PC-3 (cell line): Measurements from ENCODE around the gene ETV5. TPM values are rescaled to one million over a fixed set of nuclear protein-coding genes. Genes with fewer than 3 reads are reported as not detected.
A peak's percentile ranks its signal among the peaks of the same experiment; 100 is the strongest.
"Not testable (repeated sequence)": the region's sequence is repeated elsewhere in the genome, so short reads cannot be mapped to it uniquely, and the experiment has no call there.

ENCODE experiments used
- ATAC-seq: fragments of 200-7000 bp; cut with Tn5 transposase; 2 replicates; pipeline ENCODE4 v1.9.1; 2020; ENCODE audit warnings: mild to moderate bottlenecking, moderate library complexity
- BruUV-seq: library from RNA; stranded (reverse); fragments of 400-500 nt; replicated peaks from 2 replicates; lab custom pipeline; 2021; lab: Mats Ljungman, UMichigan
- CTCF ChIA-PET: fragments of 300-600 bp; sonication (Branson Sonifier 250); formaldehyde crosslinking; loops from one replicate; lab custom pipeline; 2022; ENCODE audit warnings: antibody characterized with exemption; lab: Charles Lee
- POLR2A ChIA-PET: fragments of 300-600 bp; sonication (Branson Sonifier 250); formaldehyde crosslinking; loops from one replicate; lab custom pipeline; 2022; ENCODE audit warnings: antibody characterized with exemption; ENCODE audit not compliant: unreplicated experiment; lab: Charles Lee
- DNase-seq: peaks from one replicate; pipeline ENCODE4 v3.0.0-alpha.2; 2015
- H2AFZ ChIP-seq: fragments of 300-600 bp; sonication (generic); 2 replicates; pipeline ENCODE4 v1.6.0; 2016; ENCODE audit warnings: antibody characterized with exemption, low read length
- H3F3A ChIP-seq: fragments of 300-600 bp; sonication (generic); one replicate; pipeline ENCODE4 v1.6.0; 2017; ENCODE audit warnings: antibody characterized with exemption, low read length, control low read depth, mild to moderate bottlenecking; ENCODE audit not compliant: unreplicated experiment
- H3K27ac ChIP-seq: fragments of 300-600 bp; sonication (generic); 2 replicates; pipeline ENCODE4 v1.5.1; 2016; ENCODE audit warnings: mild to moderate bottlenecking, low read length
- H3K27me3 ChIP-seq: fragments of 300-600 bp; sonication (generic); 2 replicates; pipeline ENCODE4 v1.6.1; 2016; ENCODE audit warnings: low read length, mixed read lengths
- H3K36me3 ChIP-seq: fragments of 300-600 bp; sonication (generic); 2 replicates; pipeline ENCODE4 v1.6.1; 2016; ENCODE audit warnings: low read depth, mixed run types, low read length, mixed read lengths
- H3K4me1 ChIP-seq: fragments of 300-600 bp; sonication (generic); 2 replicates; pipeline ENCODE4 v1.5.1; 2016; ENCODE audit warnings: low read length; ENCODE audit not compliant: insufficient read depth
- H3K4me2 ChIP-seq: fragments of 300-600 bp; sonication (generic); 2 replicates; pipeline ENCODE4 v1.6.0; 2016; ENCODE audit warnings: low read length
- H3K4me3 ChIP-seq: fragments of 300-600 bp; sonication (generic); 2 replicates; pipeline ENCODE4 v1.5.1; 2016; ENCODE audit warnings: mild to moderate bottlenecking, low read length, mixed read lengths
- H3K79me2 ChIP-seq: fragments of 300-600 bp; sonication (generic); 2 replicates; pipeline ENCODE4 v1.6.1; 2017; ENCODE audit warnings: low read length, mixed read lengths
- H3K9ac ChIP-seq: fragments of 300-600 bp; sonication (generic); 2 replicates; pipeline ENCODE4 v1.6.0; 2016; ENCODE audit warnings: mild to moderate bottlenecking, low read length
- H3K9me2 ChIP-seq: fragments of 300-600 bp; sonication (generic); replicated peaks from 2 replicates; pipeline ENCODE4 v1.6.1; 2016; ENCODE audit warnings: mixed run types, low read length, mixed read lengths
- H3K9me3 ChIP-seq: fragments of 300-600 bp; sonication (generic); 2 replicates; pipeline ENCODE4 v1.6.1; 2016; ENCODE audit warnings: low read length, mixed read lengths
- H4K20me1 ChIP-seq: fragments of 300-600 bp; sonication (generic); 2 replicates; pipeline ENCODE4 v1.6.1; 2016; ENCODE audit warnings: low read length, mixed read lengths
- EZH2 ChIP-seq: fragments of 300-600 bp; sonication (generic); IDR thresholded peaks from one replicate; pipeline ENCODE4 v1.6.1; 2017; ENCODE audit warnings: antibody characterized with exemption, mild to moderate bottlenecking, low read length; ENCODE audit not compliant: unreplicated experiment
- EZH2phosphoT487 ChIP-seq: fragments of 300-600 bp; sonication (generic); IDR thresholded peaks from 2 replicates; pipeline ENCODE4 v1.6.1; 2018; ENCODE audit warnings: mild to moderate bottlenecking, antibody characterized with exemption, low read length, borderline replicate concordance
- intact Hi-C: fragments of 100-400 bp; cut with micrococcal nuclease; formaldehyde crosslinking; loops from 2 replicates; pipeline ENCODE4 v1.9.0; 2023
- total RNA-seq: library from RNA; depleted of rRNA; stranded (reverse); fragments of >200 nt; gene quantifications from 2 replicates; pipeline ENCODE4 v1.2.3, GENCODE V29; 2014
- TF ChIP-seq, protein P1 (sequence below): fragments of 300-600 bp; sonication (generic); conservative IDR thresholded peaks from 2 replicates; pipeline ENCODE4 v1.5.1; 2017; ENCODE audit warnings: antibody characterized with exemption, low read depth, mild to moderate bottlenecking, low read length

ETV5 gene
- total RNA-seq, 1 experiment from 2014 or later, result 60.6 TPM

DNA sequence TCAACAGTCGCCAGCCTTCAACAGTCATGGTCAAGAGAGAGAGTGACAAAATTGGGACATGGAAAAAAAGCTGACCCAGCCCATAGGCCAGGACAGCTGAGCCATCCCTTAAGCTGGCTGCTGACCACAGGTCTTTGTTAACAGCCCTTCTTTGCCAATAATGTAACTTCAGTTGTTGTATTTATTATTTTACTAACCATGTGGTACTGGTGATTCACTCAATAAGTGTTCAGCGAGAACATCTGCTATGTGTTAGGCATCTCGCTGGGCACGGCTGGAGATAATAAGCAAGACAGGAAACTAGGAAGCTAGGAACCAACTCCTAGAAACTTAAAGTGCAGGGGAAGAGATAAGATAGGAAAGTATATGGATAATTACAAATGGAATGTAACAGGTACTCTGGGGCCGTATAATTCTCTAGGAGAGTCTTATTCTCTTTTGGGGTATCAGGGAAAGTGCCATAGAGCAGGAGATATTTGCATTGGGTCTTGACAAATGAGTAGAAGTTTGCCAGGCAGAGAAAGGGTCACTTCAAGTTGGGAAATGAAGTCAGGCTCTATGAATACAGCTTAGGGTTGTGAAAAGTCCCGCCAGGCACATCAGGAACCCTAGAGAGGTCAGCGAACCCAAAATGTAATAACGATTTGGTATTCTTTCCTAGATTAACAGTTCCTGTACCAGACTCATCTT, 87.1 kb downstream of the ETV5 start:
- DNase-seq (peak; percentile 39), ATAC-seq (peak; percentile 45)
- Histone ChIP-seq H3K9me2 (no peaks in the 10 kb centered on the region), H3K36me3 (no peaks in the 10 kb centered on the region), H4K20me1 (no peaks in the 10 kb centered on the region), H3K4me2 (no peak overlapping the region), H3K9ac (no peak overlapping the region), H3K4me1 (no peaks in the 10 kb centered on the region), H3F3A (no peaks in the 10 kb centered on the region), H3K27ac (no peak overlapping the region), H3K9me3 (no peaks in the 10 kb centered on the region), H3K27me3 (peaks cover 17% of the 10 kb centered on the region; the same call in 1 of the 2 replicates), H2AFZ (no peak overlapping the region), H3K4me3 (no peak overlapping the region), H3K79me2 (no peaks in the 10 kb centered on the region)
- intact Hi-C loops, result no loop called here
- TF ChIP-seq EZH2, result no peak
- TF ChIP-seq, protein P1, sequence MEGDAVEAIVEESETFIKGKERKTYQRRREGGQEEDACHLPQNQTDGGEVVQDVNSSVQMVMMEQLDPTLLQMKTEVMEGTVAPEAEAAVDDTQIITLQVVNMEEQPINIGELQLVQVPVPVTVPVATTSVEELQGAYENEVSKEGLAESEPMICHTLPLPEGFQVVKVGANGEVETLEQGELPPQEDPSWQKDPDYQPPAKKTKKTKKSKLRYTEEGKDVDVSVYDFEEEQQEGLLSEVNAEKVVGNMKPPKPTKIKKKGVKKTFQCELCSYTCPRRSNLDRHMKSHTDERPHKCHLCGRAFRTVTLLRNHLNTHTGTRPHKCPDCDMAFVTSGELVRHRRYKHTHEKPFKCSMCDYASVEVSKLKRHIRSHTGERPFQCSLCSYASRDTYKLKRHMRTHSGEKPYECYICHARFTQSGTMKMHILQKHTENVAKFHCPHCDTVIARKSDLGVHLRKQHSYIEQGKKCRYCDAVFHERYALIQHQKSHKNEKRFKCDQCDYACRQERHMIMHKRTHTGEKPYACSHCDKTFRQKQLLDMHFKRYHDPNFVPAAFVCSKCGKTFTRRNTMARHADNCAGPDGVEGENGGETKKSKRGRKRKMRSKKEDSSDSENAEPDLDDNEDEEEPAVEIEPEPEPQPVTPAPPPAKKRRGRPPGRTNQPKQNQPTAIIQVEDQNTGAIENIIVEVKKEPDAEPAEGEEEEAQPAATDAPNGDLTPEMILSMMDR, result no peak
- no peak for TF ChIP-seq EZH2phosphoT487
- no TSS peak for BruUV-seq
- ChIA-PET POLR2A (no interaction called here), CTCF (no interaction called here)

DNA sequence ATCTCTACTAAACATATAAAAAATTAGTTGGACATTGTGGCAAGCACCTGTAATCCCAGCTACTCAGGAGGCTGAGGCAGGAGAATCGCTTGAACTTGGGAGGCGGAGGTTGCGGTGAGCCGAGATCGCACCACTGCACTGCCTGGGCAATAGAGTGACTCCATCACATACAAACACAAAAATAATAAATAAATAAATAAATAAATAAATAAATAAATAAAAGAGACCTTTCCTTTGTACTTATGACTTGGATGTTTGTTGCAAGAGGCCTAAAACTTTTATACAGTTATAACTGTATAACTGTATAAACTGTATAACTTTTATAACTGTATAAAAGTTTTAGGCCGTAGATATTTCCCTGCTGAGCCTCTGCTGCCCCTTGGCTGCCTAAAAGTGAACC, 87.6 kb downstream of the ETV5 start:
- H3K4me2 ChIP-seq, CTCF ChIA-PET: not testable (repeated sequence)
- H3K27me3 ChIP-seq, result peaks cover 17% of the 10 kb centered on the region; the same call in 1 of the 2 replicates

DNA sequence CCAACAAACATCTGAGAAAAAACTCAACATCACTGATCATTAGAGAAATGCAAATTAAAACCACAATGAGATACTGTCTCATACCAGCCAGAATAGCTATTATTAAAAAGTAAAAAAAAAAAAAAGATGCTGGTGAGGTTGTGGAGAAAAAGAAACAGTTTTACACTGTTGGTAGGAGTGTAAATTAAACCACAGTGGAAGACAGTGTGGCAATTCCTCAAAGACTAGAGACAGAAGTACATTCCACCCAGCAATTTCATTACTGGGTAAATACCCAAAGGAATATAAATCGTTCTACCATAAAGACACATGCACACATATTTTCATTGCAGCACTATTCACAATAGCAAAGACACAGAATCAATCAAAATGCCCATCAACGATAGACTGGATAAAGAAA, 89.6 kb downstream of the ETV5 start:
- POLR2A ChIA-PET, H3K4me2 ChIP-seq, CTCF ChIA-PET, H3K27me3 ChIP-seq, H3K4me1 ChIP-seq, H3K4me3 ChIP-seq, H3K9me2 ChIP-seq, H3K79me2 ChIP-seq, H2AFZ ChIP-seq, H3K9ac ChIP-seq, H3K9me3 ChIP-seq, H3F3A ChIP-seq, DNase-seq, H4K20me1 ChIP-seq, H3K27ac ChIP-seq, BruUV-seq, intact Hi-C loops, H3K36me3 ChIP-seq, ATAC-seq: not testable (repeated sequence)

More for the DNA sequence above, 87.6 kb downstream of the ETV5 start:
- intact Hi-C loops, POLR2A ChIA-PET, H3K36me3 ChIP-seq, DNase-seq, H3K27ac ChIP-seq, ATAC-seq, H3F3A ChIP-seq, H3K79me2 ChIP-seq, H3K9ac ChIP-seq, H3K4me3 ChIP-seq, H3K9me2 ChIP-seq, BruUV-seq, H2AFZ ChIP-seq, H3K9me3 ChIP-seq, H3K4me1 ChIP-seq, H4K20me1 ChIP-seq: not testable (repeated sequence)
